WTC11 (cell line): ENCODE results near the gene DGKQ. TPM values are rescaled to one million over a fixed set of nuclear protein-coding genes. Genes with fewer than 3 reads are reported as not detected.

Experiments used
- ATAC-seq: fragments of 200-7000 bp; cut with Tn5 transposase; 2 replicates; pipeline ENCODE4 v1.10.0; 2021; ENCODE audit warnings: mild to moderate bottlenecking, moderate library complexity
- CTCF ChIA-PET: fragments of 300-600 bp; sonication (Branson Sonifier 250); formaldehyde crosslinking; loops from one replicate; lab custom pipeline; 2021; ENCODE audit warnings: antibody characterized with exemption; lab: Charles Lee
- POLR2A ChIA-PET: fragments of 350-600 bp; sonication (Branson Sonifier 250); formaldehyde crosslinking; loops from one replicate; lab custom pipeline; 2021; ENCODE audit warnings: antibody characterized with exemption; lab: Charles Lee
- DNase-seq: peaks from one replicate; pipeline ENCODE4 v3.0.0; 2021; ENCODE audit warnings: low spot score
- H3K27ac Mint-ChIP-seq: 2 replicates; pipeline ENCODE4 v1.8.0; 2021; ENCODE audit warnings: mixed read lengths
- H3K27me3 Mint-ChIP-seq: 2 replicates; pipeline ENCODE4 v1.8.0; 2021; ENCODE audit warnings: low read depth, mild to moderate bottlenecking, moderate library complexity, mixed read lengths
- H3K36me3 Mint-ChIP-seq: 2 replicates; pipeline ENCODE4 v1.8.0; 2021; ENCODE audit warnings: mixed read lengths
- H3K4me1 Mint-ChIP-seq: 2 replicates; pipeline ENCODE4 v1.8.0; 2022; ENCODE audit warnings: mixed read lengths
- H3K4me3 Mint-ChIP-seq: 2 replicates; pipeline ENCODE4 v1.8.0; 2021; ENCODE audit warnings: mild to moderate bottlenecking, moderate library complexity, mixed read lengths
- H3K9me3 Mint-ChIP-seq: 2 replicates; pipeline ENCODE4 v1.8.0; 2021; ENCODE audit warnings: mixed read lengths
- ATF1 ChIP-seq: sonication (generic); formaldehyde crosslinking; IDR thresholded peaks from 2 replicates; pipeline ENCODE4 v1.8.1; 2023; ENCODE audit warnings: mild to moderate bottlenecking, moderate library complexity, missing genetic modification reagents
- CREB1 ChIP-seq: sonication (generic); formaldehyde crosslinking; IDR thresholded peaks from 2 replicates; pipeline ENCODE4 v1.8.0; 2023; ENCODE audit warnings: mild to moderate bottlenecking, missing genetic modification reagents
- CTCF ChIP-seq: fragments of 200-600 bp; IDR thresholded peaks from 2 replicates; pipeline ENCODE4 v1.8.0; 2022; ENCODE audit warnings: antibody characterized with exemption
- ETV6 ChIP-seq: sonication (generic); formaldehyde crosslinking; IDR thresholded peaks from 2 replicates; pipeline ENCODE4 v1.8.1; 2022; ENCODE audit warnings: mild to moderate bottlenecking, missing genetic modification reagents
- FOXJ3 ChIP-seq: sonication (generic); formaldehyde crosslinking; IDR thresholded peaks from 2 replicates; pipeline ENCODE4 v1.9.0; 2021; ENCODE audit warnings: missing genetic modification reagents, mild to moderate bottlenecking, borderline replicate concordance
- FOXK1 ChIP-seq: sonication (generic); formaldehyde crosslinking; IDR thresholded peaks from 2 replicates; pipeline ENCODE4 v1.8.0; 2022; ENCODE audit warnings: mild to moderate bottlenecking, moderate library complexity, missing genetic modification reagents
- IRF2 ChIP-seq: sonication (generic); formaldehyde crosslinking; IDR thresholded peaks from 2 replicates; pipeline ENCODE4 v1.8.0; 2022; ENCODE audit warnings: low read depth, missing genetic modification reagents, borderline replicate concordance
- JUN ChIP-seq: sonication (generic); formaldehyde crosslinking; IDR thresholded peaks from 2 replicates; pipeline ENCODE4 v1.8.0; 2023; ENCODE audit warnings: mild to moderate bottlenecking, missing genetic modification reagents
- RELA ChIP-seq: sonication (generic); formaldehyde crosslinking; IDR thresholded peaks from 2 replicates; pipeline ENCODE4 v1.8.1; 2022; ENCODE audit warnings: missing genetic modification reagents, mild to moderate bottlenecking, borderline replicate concordance
- RORB ChIP-seq: fragments of 250-450 bp; sonication (Bioruptor Pico); IDR thresholded peaks from 2 replicates; pipeline ENCODE4 v1.9.0; 2021; ENCODE audit warnings: mild to moderate bottlenecking
- ZNF263 ChIP-seq: sonication (generic); formaldehyde crosslinking; IDR thresholded peaks from 2 replicates; pipeline ENCODE4 v1.8.1; 2022; ENCODE audit warnings: low read depth, mild to moderate bottlenecking, moderate library complexity, missing genetic modification reagents
- ZNF396 ChIP-seq: fragments of 250-450 bp; sonication (Bioruptor Pico); IDR thresholded peaks from 2 replicates; pipeline ENCODE4 v1.8.0; 2021; ENCODE audit warnings: mild to moderate bottlenecking, moderate library complexity, borderline replicate concordance
- ZNF416 ChIP-seq: fragments of 250-450 bp; sonication (Bioruptor Pico); IDR thresholded peaks from 2 replicates; pipeline ENCODE4 v1.9.0; 2021; ENCODE audit warnings: mild to moderate bottlenecking, inconsistent platforms
- ZNF425 ChIP-seq: fragments of 250-450 bp; sonication (Bioruptor Pico); conservative IDR thresholded peaks from 2 replicates; pipeline ENCODE4 v1.9.0; 2021; ENCODE audit warnings: mild to moderate bottlenecking
- total RNA-seq: library from RNA; stranded (reverse); gene quantifications from 3 replicates; pipeline ENCODE4 v1.2.3, GENCODE V29; 2021
- TF ChIP-seq, protein P1 (sequence below): sonication (generic); formaldehyde crosslinking; IDR thresholded peaks from 2 replicates; pipeline ENCODE4 v1.8.1; 2022; ENCODE audit warnings: mild to moderate bottlenecking, moderate library complexity, missing genetic modification reagents
- TF ChIP-seq, protein P2 (sequence below): sonication (generic); formaldehyde crosslinking; IDR thresholded peaks from 2 replicates; pipeline ENCODE4 v1.8.0; 2022; ENCODE audit warnings: missing genetic modification reagents
- TF ChIP-seq, protein P3 (sequence below): sonication (generic); formaldehyde crosslinking; IDR thresholded peaks from 2 replicates; pipeline ENCODE4 v1.8.0; 2023; ENCODE audit warnings: missing genetic modification reagents
- TF ChIP-seq, protein P4 (sequence below): sonication (generic); formaldehyde crosslinking; IDR thresholded peaks from 2 replicates; pipeline ENCODE4 v1.8.0; 2023; ENCODE audit warnings: missing genetic modification reagents, mild to moderate bottlenecking, borderline replicate concordance

The DGKQ gene
- total RNA-seq, 1 experiment from 2014 or later = 19.3 TPM

- Mint-ChIP-seq H3K4me3 (no peak overlapping the region), H3K27me3 (no peaks in the 10 kb centered on the region), H3K4me1 (no peaks in the 10 kb centered on the region; the same call in 1 of the 2 replicates), H3K9me3 (no peaks in the 10 kb centered on the region), H3K36me3 (peaks cover 12% of the 10 kb centered on the region), H3K27ac (no peak overlapping the region)
- ATAC-seq = no peak
- DNase-seq = no peak
- ChIA-PET POLR2A (interaction anchor here (0.5 kb wide), 1 partner anchor 33 kb away, joined by 8 read pairs; no protein-coding TSS in a partner anchor), CTCF (no interaction called here)
- TF ChIP-seq FOXJ3 = no peak
- TF ChIP-seq, protein P1, sequence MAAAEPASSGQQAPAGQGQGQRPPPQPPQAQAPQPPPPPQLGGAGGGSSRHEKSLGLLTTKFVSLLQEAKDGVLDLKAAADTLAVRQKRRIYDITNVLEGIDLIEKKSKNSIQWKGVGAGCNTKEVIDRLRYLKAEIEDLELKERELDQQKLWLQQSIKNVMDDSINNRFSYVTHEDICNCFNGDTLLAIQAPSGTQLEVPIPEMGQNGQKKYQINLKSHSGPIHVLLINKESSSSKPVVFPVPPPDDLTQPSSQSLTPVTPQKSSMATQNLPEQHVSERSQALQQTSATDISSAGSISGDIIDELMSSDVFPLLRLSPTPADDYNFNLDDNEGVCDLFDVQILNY (CRISPR knock-in tag) = no peak
- no peak for TF ChIP-seq ZNF425 (CRISPR knock-in tag)
- TF ChIP-seq ETV6 (CRISPR knock-in tag) = no peak
- no peak for TF ChIP-seq RELA (CRISPR knock-in tag)
- no peak for TF ChIP-seq ATF1
- no peak for TF ChIP-seq ZNF396 (CRISPR knock-in tag)
- no peak for TF ChIP-seq ZNF263 (CRISPR knock-in tag)
- no peak for TF ChIP-seq CREB1 (CRISPR knock-in tag)
- TF ChIP-seq, all 79 proteins: peak for 0
Measured at GRCh38 chr4:1021386-1022050, 48.1 kb upstream of the DGKQ start.

DNA sequence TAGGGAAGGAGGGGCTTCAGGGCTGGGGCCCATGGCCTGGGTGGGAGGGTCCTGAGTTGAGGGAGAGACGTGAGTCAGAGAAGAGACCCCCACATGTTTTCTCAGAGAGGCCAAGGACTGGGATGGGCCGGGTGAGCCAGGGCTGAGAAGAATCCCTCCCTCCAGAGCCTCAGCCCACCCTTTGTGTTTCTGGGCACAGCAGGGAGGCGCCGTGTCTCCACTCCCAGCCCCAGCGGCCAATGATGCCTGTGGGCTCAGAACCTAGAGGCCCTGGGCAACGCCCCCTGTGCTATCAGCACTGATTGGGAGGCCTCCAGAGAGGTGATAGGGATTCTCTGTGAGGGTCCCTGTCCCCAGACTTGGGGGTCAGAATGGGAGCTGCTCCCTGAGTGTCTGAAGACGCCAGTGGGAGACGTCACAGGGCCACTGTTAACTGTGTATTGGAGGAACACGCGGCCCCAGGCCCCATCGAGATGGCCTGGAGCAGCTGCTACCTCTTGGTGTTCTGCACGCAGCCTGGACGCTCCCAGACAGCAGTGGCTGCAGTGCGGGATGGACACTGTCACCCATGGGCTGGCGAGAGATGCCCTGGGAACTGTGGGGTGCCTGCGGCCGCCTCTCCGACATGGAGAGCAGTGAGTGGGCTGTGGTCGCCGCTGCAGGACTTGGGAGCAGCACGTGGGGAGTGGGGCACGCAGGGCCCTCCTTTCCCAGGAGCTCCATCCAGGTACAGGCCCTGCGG, 46.5 kb upstream of the DGKQ start:
- ChIA-PET CTCF (interaction anchor here (1.3 kb wide), 1 partner anchor 9 kb away, joined by 3 read pairs; the partner anchor contains the start of gene FGFRL1), POLR2A (no interaction called here)
- no peaks in the 10 kb centered on the region for H3K4me1 Mint-ChIP-seq
- no peaks in the 10 kb centered on the region for H3K9me3 Mint-ChIP-seq
- H3K27ac Mint-ChIP-seq = no peak overlapping the region
- H3K4me3 Mint-ChIP-seq = no peak overlapping the region
- ATAC-seq (peak; percentile 41), DNase-seq (no peak)
- H3K36me3 Mint-ChIP-seq = no peaks in the 10 kb centered on the region
- no peaks in the 10 kb centered on the region for H3K27me3 Mint-ChIP-seq
- TF ChIP-seq, protein P2, sequence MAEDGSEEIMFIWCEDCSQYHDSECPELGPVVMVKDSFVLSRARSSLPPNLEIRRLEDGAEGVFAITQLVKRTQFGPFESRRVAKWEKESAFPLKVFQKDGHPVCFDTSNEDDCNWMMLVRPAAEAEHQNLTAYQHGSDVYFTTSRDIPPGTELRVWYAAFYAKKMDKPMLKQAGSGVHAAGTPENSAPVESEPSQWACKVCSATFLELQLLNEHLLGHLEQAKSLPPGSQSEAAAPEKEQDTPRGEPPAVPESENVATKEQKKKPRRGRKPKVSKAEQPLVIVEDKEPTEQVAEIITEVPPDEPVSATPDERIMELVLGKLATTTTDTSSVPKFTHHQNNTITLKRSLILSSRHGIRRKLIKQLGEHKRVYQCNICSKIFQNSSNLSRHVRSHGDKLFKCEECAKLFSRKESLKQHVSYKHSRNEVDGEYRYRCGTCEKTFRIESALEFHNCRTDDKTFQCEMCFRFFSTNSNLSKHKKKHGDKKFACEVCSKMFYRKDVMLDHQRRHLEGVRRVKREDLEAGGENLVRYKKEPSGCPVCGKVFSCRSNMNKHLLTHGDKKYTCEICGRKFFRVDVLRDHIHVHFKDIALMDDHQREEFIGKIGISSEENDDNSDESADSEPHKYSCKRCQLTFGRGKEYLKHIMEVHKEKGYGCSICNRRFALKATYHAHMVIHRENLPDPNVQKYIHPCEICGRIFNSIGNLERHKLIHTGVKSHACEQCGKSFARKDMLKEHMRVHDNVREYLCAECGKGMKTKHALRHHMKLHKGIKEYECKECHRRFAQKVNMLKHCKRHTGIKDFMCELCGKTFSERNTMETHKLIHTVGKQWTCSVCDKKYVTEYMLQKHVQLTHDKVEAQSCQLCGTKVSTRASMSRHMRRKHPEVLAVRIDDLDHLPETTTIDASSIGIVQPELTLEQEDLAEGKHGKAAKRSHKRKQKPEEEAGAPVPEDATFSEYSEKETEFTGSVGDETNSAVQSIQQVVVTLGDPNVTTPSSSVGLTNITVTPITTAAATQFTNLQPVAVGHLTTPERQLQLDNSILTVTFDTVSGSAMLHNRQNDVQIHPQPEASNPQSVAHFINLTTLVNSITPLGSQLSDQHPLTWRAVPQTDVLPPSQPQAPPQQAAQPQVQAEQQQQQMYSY (CRISPR knock-in tag) = no peak
- TF ChIP-seq IRF2 (CRISPR knock-in tag) (no peak), RORB (CRISPR knock-in tag) (no peak), CTCF (no peak), FOXK1 (CRISPR knock-in tag) (no peak), ZNF416 (CRISPR knock-in tag) (no peak), JUN (CRISPR knock-in tag) (no peak)
- TF ChIP-seq, protein P3, sequence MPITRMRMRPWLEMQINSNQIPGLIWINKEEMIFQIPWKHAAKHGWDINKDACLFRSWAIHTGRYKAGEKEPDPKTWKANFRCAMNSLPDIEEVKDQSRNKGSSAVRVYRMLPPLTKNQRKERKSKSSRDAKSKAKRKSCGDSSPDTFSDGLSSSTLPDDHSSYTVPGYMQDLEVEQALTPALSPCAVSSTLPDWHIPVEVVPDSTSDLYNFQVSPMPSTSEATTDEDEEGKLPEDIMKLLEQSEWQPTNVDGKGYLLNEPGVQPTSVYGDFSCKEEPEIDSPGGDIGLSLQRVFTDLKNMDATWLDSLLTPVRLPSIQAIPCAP (CRISPR knock-in tag) = no peak
- TF ChIP-seq, protein P4, sequence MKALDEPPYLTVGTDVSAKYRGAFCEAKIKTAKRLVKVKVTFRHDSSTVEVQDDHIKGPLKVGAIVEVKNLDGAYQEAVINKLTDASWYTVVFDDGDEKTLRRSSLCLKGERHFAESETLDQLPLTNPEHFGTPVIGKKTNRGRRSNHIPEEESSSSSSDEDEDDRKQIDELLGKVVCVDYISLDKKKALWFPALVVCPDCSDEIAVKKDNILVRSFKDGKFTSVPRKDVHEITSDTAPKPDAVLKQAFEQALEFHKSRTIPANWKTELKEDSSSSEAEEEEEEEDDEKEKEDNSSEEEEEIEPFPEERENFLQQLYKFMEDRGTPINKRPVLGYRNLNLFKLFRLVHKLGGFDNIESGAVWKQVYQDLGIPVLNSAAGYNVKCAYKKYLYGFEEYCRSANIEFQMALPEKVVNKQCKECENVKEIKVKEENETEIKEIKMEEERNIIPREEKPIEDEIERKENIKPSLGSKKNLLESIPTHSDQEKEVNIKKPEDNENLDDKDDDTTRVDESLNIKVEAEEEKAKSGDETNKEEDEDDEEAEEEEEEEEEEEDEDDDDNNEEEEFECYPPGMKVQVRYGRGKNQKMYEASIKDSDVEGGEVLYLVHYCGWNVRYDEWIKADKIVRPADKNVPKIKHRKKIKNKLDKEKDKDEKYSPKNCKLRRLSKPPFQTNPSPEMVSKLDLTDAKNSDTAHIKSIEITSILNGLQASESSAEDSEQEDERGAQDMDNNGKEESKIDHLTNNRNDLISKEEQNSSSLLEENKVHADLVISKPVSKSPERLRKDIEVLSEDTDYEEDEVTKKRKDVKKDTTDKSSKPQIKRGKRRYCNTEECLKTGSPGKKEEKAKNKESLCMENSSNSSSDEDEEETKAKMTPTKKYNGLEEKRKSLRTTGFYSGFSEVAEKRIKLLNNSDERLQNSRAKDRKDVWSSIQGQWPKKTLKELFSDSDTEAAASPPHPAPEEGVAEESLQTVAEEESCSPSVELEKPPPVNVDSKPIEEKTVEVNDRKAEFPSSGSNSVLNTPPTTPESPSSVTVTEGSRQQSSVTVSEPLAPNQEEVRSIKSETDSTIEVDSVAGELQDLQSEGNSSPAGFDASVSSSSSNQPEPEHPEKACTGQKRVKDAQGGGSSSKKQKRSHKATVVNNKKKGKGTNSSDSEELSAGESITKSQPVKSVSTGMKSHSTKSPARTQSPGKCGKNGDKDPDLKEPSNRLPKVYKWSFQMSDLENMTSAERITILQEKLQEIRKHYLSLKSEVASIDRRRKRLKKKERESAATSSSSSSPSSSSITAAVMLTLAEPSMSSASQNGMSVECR (CRISPR knock-in tag) = no peak
